Small intestine (tissue), 16 donors: ENCODE results near the gene PPARGC1A. TPM values are rescaled to one million over a fixed set of nuclear protein-coding genes. Genes with fewer than 3 reads are reported as not detected.

Experiments
- DNase-seq, 2 donors: peaks; one replicate each; pipeline versions ENCODE4 v3.0.0 to v3.0.0-alpha.2; 2013
- FAIRE-seq: peaks from 2 replicates; lab custom pipeline; 2012; peaks lifted over from hg19 to GRCh38; lab: Jason Lieb, UNC
- H3K27ac ChIP-seq, 3 donors: one replicate each; pipeline ENCODE4 v1.5.1; 2013; ENCODE audit warnings: low read length in 2 of 3, mild to moderate bottlenecking in 2 of 3, control low read depth in 1 of 3, inconsistent platforms in 1 of 3, low read depth in 1 of 3, moderate library complexity in 1 of 3
- H3K27me3 ChIP-seq, 3 donors: one replicate each; pipeline ENCODE4 v1.6.1; 2013; ENCODE audit warnings: low read length in 3 of 3, inconsistent platforms in 1 of 3; ENCODE audit not compliant: control insufficient read depth in 3 of 3, insufficient read depth in 3 of 3
- H3K36me3 ChIP-seq, 3 donors: one replicate each; pipeline ENCODE4 v1.6.1; 2013; ENCODE audit warnings: low read length in 3 of 3, inconsistent platforms in 1 of 3, low read depth in 1 of 3, mild to moderate bottlenecking in 1 of 3, moderate library complexity in 1 of 3; ENCODE audit not compliant: control insufficient read depth in 3 of 3, insufficient read depth in 2 of 3
- H3K4me1 ChIP-seq, 3 donors: one replicate each; pipeline ENCODE4 v1.6.1; 2013; ENCODE audit warnings: low read length in 2 of 3, inconsistent platforms in 1 of 3, low read depth in 1 of 3, mild to moderate bottlenecking in 1 of 3, moderate library complexity in 1 of 3; ENCODE audit not compliant: control insufficient read depth in 3 of 3, insufficient read depth in 2 of 3
- H3K4me3 ChIP-seq, 3 donors: one replicate each; pipeline ENCODE4 v1.5.1; 2013; ENCODE audit warnings: low read length in 3 of 3, control low read depth in 1 of 3, inconsistent platforms in 1 of 3, low read depth in 1 of 3, mild to moderate bottlenecking in 1 of 3, moderate library complexity in 1 of 3
- H3K9me3 ChIP-seq, 2 donors: one replicate each; pipeline ENCODE4 v1.6.1; 2013; ENCODE audit warnings: low read depth in 1 of 2, low read length in 1 of 2; ENCODE audit not compliant: control insufficient read depth in 2 of 2, insufficient read depth in 1 of 2
- WGBS, 3 donors: extraction: QIAGEN DNeasy Blood & Tissue Kit; methylation state at CpG; one replicate each; pipeline ENCODE4 v1.1.7; 2013; 5-methylcytosine and 5-hydroxymethylcytosine counted together
- long read RNA-seq, 10 donors: transcript quantifications; one replicate each; lab custom pipeline, GENCODE V29; 2026
- polyA plus RNA-seq, 4 donors: library from polyadenylated mRNA; stranded (reverse) in 3 of 4; unstranded in 1 of 4; fragments of 200-250 nt in 3 of 4; fragments of 120-200 nt in 1 of 4; gene quantifications; one replicate each; pipeline versions ENCODE4 v1.2.1 to v1.2.3, GENCODE V29; 2013
- donor health status: healthy with polysubstance abuse.
- donor health status: control.
- donor health status: control.
- donor health status: Bipolar disorder and iron deficiency.
- donor health status: healthy.

PPARGC1A gene
- 1 to 10 TPM; 2.6 to 8.1 (median 5.1) TPM for polyA plus RNA-seq
- long read RNA-seq, donor 1, full-length matches to known transcripts = 1 of 1 reads
- long read RNA-seq, donor 1, partial matches to known transcripts = 0 of 1 reads
- long read RNA-seq, donor 1, other reads (novel, unspliced or antisense) = 0 of 1 reads
- long read RNA-seq, donor 2 = 0 reads
- long read RNA-seq, donor 3 = 0 reads
- long read RNA-seq, donor 4 = 0 reads
- long read RNA-seq, donor 5 = 0 reads
- long read RNA-seq, donor 6 = 0 reads
- long read RNA-seq, donor 7 = 0 reads
- long read RNA-seq, donor 8 = 0 reads
- long read RNA-seq, donor 9 = 0 reads
- long read RNA-seq, donor 10 = 0 reads

GRCh38 chr4:23889814-23890341, at the start of gene PPARGC1A:
PPARGC1A (minus strand) TSS chr4:23890047; CDS start chr4:23889957, 90 bp downstream.
- H3K27me3 ChIP-seq = no peaks in the 10 kb centered on the region
- no peaks in the 10 kb centered on the region for H3K36me3 ChIP-seq
- H3K9me3 ChIP-seq = no peaks in the 10 kb centered on the region
- H3K4me1 ChIP-seq = peaks cover 0 to 8% (median 2%) of the 10 kb centered on the region in 3 donors
- H3K27ac ChIP-seq = peak within 1 kb of the TSS; percentile 25 to 63 (median 45)
- FAIRE-seq (no peak), DNase-seq (peak; percentile 88 to 90)
- 1 to 2% (median 2%) methylated on average over 10 of the region's 10 CpGs for WGBS, 3 donors
- peak within 1 kb of the TSS; percentile 14 to 65 (median 52) for H3K4me3 ChIP-seq

DNA sequence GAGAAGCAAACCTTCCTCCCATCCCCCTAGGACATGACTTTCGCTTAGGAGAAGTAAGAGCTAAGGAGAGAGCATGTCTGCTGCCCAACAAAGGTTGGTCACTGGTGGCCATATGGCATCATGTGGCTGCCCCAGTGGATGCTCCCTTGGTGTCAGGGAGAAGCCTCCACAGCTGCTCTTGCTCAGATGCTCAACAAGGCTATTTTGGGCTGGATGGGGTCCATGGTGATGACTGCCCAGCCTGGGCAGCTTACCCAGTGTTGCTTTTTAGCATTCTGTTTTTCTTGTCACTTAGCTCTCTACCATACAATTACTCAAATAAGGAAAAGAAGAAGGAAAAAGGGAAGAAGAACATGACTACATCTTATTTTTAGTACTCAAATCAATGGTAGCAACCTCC, 48.9 kb upstream of the PPARGC1A start:
- Histone ChIP-seq H3K27ac (no peak overlapping the region), H3K27me3 (no peaks in the 10 kb centered on the region), H3K4me3 (no peak overlapping the region), H3K9me3 (peaks cover 0 to 5% of the 10 kb centered on the region in 2 donors), H3K36me3 (no peaks in the 10 kb centered on the region), H3K4me1 (no peaks in the 10 kb centered on the region)
- DNase-seq (no peak), FAIRE-seq (no peak)
- 69 to 90% (median 86%) methylated on average over 1 of the region's 1 CpG for WGBS, 3 donors

DNA sequence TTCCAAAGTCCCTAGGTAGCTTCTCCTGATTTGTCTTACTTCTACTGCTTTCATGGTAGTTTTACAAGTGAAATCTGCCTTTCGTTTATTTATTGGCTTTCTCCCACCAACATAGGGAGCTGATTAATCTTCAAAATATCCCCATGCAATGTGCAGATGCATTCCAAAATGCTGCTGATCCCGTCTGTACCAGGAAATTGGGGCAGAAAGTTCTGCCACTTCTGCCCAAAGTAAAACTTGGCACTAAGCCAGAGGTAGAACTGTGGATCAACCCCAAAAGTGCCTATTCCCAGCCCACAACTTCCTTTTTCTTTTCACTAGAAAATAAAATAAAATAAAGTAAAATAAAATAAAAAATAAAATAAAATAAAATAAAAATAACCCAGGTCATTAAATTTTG, 47.3 kb upstream of the PPARGC1A start:
- peaks cover 0 to 6% of the 10 kb centered on the region in 2 donors for H3K9me3 ChIP-seq
- no peak for FAIRE-seq
- H3K4me3 ChIP-seq = no peak overlapping the region
- no peaks in the 10 kb centered on the region for H3K27me3 ChIP-seq
- H3K36me3 ChIP-seq = no peaks in the 10 kb centered on the region
- no peak for DNase-seq
- H3K27ac ChIP-seq = no peak overlapping the region
- no peaks in the 10 kb centered on the region for H3K4me1 ChIP-seq
- 59 to 67% (median 60%) methylated on average over 2 of the region's 2 CpGs for WGBS, 3 donors

GRCh38 chr4:23934915-23935314, 45.1 kb upstream of the PPARGC1A start:
- Histone ChIP-seq H3K4me1 (peaks cover 0 to 12% (median 0%) of the 10 kb centered on the region in 3 donors), H3K4me3 (no peak overlapping the region), H3K9me3 (peaks cover 0 to 6% of the 10 kb centered on the region in 2 donors), H3K27ac (no peak overlapping the region), H3K27me3 (no peaks in the 10 kb centered on the region), H3K36me3 (no peaks in the 10 kb centered on the region)
- no peak for DNase-seq
- 43 to 65% (median 48%) methylated on average over 3 of the region's 3 CpGs for WGBS, 3 donors
- no peak for FAIRE-seq

GRCh38 chr4:23934223-23934622, 44.4 kb upstream of the PPARGC1A start:
- Histone ChIP-seq H3K4me3 (no peak overlapping the region), H3K36me3 (no peaks in the 10 kb centered on the region), H3K9me3 (peaks cover 0 to 6% of the 10 kb centered on the region in 2 donors), H3K27me3 (no peaks in the 10 kb centered on the region), H3K27ac (no peak overlapping the region), H3K4me1 (peaks cover 0 to 14% (median 0%) of the 10 kb centered on the region in 3 donors)
- 95 to 99% (median 97%) methylated on average over 4 of the region's 4 CpGs for WGBS, 3 donors
- FAIRE-seq (no peak), DNase-seq (no peak)

GRCh38 chr4:23932901-23933308, 43.1 kb upstream of the PPARGC1A start:
- no peak overlapping the region for H3K4me3 ChIP-seq
- H3K27me3 ChIP-seq = no peaks in the 10 kb centered on the region
- DNase-seq = no peak
- WGBS, 3 donors = 59 to 63% (median 62%) methylated on average over 6 of the region's 6 CpGs
- no peaks in the 10 kb centered on the region for H3K36me3 ChIP-seq
- peaks cover 0 to 14% (median 0%) of the 10 kb centered on the region in 3 donors for H3K4me1 ChIP-seq
- H3K9me3 ChIP-seq = peaks cover 0 to 6% of the 10 kb centered on the region in 2 donors
- no peak for FAIRE-seq
- no peak overlapping the region for H3K27ac ChIP-seq

DNA sequence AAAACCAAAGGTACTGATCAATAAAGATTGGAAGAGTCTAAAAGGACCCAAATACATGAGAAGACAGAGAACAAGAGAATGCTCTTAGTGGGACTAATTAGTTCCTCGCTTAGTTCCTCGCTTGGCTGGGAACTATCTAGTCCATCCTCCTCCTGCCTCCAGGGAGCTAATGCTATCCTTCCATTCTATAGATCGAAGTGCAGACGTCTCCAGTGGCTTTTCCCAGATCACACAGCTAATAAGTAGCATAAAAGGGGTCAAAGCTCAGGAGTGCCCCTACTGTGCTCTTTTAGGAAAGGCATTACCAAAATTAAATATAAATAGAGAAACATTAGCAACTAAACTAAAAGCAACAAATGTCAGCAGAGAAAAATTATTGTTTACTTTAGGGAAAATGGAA, 42.3 kb upstream of the PPARGC1A start:
- no peaks in the 10 kb centered on the region for H3K36me3 ChIP-seq
- FAIRE-seq = no peak
- no peaks in the 10 kb centered on the region for H3K27me3 ChIP-seq
- WGBS, 3 donors = 72 to 91% (median 85%) methylated on average over 4 of the region's 4 CpGs
- H3K4me1 ChIP-seq = peaks cover 0 to 14% (median 0%) of the 10 kb centered on the region in 3 donors
- no peak overlapping the region for H3K27ac ChIP-seq
- no peak for DNase-seq
- peaks cover 0 to 6% of the 10 kb centered on the region in 2 donors for H3K9me3 ChIP-seq
- no peak overlapping the region for H3K4me3 ChIP-seq

DNA sequence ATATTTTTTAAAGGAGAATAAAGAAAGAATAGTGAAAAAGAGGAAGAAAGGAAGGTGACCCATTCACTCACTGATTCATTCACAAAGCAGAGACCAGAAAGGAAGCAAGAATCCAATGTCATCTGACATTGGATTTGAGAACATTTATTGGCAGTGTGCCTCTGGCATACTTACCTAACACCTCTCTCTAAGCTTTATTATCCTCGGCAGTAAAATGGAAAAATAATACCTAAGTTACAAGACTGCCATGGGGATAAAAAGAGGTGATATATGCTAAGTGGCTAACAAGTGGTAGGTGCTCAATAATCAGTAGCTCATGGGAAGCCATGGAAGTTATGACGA, 41.6 kb upstream of the PPARGC1A start:
- DNase-seq (peak; percentile 25 to 33), FAIRE-seq (no peak)
- WGBS, 3 donors = 42 to 67% (median 43%) methylated on average over 2 of the region's 2 CpGs
- H3K36me3 ChIP-seq = no peaks in the 10 kb centered on the region
- H3K4me3 ChIP-seq = no peak overlapping the region
- no peaks in the 10 kb centered on the region for H3K27me3 ChIP-seq
- peaks cover 0 to 14% (median 0%) of the 10 kb centered on the region in 3 donors for H3K4me1 ChIP-seq
- H3K27ac ChIP-seq = peak overlapping the region in 1 of 3 donors; percentile 51
- H3K9me3 ChIP-seq = peaks cover 0 to 6% of the 10 kb centered on the region in 2 donors
